Measurements from ENCODE around the gene EPHA2. TPM values are rescaled to one million over a fixed set of nuclear protein-coding genes. Genes with fewer than 3 reads are reported as not detected.

The EPHA2 gene
- 3.3 TPM for total RNA-seq
- 1 to 10 TPM; 4.8 to 9.8 (median 7.0) TPM for polyA plus RNA-seq (ENCODE audit: insufficient read depth in 1 of 8, insufficient read length in 8 of 8, low replicate concordance in 1 of 8)
- long read RNA-seq, donor 1, partial matches to known transcripts: 0 of 1 reads
- long read RNA-seq, donor 1, other reads (novel, unspliced or antisense): 0 of 1 reads
- long read RNA-seq, donor 2: 0 reads
- long read RNA-seq, donor 3: 0 reads
- long read RNA-seq, donor 4: 0 reads
- long read RNA-seq, donor 5, partial matches to known transcripts: 8 of 8 reads
- long read RNA-seq, donor 5, other reads (novel, unspliced or antisense): 0 of 8 reads
- long read RNA-seq, donor 6, partial matches to known transcripts: 0 of 1 reads
- long read RNA-seq, donor 6, other reads (novel, unspliced or antisense): 0 of 1 reads
- long read RNA-seq, donor 7: 0 reads
- long read RNA-seq, donor 8: 0 reads
- long read RNA-seq, donor 9, partial matches to known transcripts: 6 of 6 reads
- long read RNA-seq, donor 9, other reads (novel, unspliced or antisense): 0 of 6 reads
- long read RNA-seq, donor 10: 0 reads
- long read RNA-seq, donor 11: 0 reads

DNA sequence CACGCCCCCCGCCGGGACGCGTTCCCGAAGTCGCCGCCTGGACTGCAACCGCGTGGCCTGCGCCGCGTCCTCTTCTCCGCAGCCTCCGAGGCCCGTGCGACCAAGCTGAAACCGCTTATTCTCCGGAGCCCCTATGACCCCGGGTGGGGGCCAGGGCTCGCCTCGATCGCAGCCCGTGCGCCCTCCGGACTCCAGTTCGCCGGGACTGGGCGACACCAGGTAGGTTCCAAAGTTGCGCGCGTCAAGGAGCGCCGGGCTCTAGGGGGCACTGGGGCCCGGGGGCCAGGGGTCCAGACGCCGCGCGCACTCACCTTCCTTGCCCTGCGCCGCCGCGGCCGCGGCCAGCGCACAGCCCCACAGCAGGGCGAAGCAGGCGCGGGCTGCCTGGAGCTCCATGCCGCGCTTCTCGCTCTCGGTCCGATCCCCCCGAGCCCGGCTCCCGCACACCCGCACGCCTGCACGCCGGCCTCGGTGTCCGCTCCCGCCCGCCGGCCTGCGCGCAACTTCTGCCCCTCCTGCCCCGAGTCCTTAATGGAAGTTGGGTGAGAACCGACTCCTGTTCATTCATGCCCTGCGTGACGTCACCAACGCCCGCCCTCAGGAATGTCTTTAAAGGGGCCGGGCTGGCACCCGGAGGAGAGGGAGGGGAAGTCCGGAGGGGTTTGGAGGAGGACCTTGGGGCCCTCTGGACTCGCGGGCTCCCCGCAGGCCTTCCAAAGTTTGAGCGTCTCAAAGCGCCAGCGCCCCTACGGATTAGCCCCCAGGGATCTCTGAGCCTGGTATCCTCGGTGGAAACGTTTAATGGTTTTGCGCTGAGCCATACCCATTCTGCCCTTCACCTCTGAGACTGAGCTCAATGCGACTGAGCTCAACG lies at the start of gene EPHA2:
Gene EPHA2 (minus strand): TSS at position 533 of the 874 bp plus-strand sequence. CDS start 137 bp downstream, at position 396.
- peaks cover 22% of the 10 kb centered on the region for H3K27me3 ChIP-seq (ENCODE audit: control insufficient read depth, insufficient read depth, low read length)
- no peaks in the 10 kb centered on the region for H3K9me3 ChIP-seq (replicated peaks; ENCODE audit: control insufficient read depth, low read depth, low read length)
- H3K27ac ChIP-seq (ENCODE audit: low read length): peak within 1 kb of the TSS; percentile 80
- WGBS (ENCODE audit: insufficient coverage): 4% methylated on average over 88 of the region's 89 CpGs
- peak; percentile 88 for DNase-seq
- no peaks in the 10 kb centered on the region for H3K36me3 ChIP-seq (ENCODE audit: control insufficient read depth, insufficient read depth, low read length)
- H3K4me3 ChIP-seq (ENCODE audit: low read length): peak within 1 kb of the TSS; percentile 72
- H3K4me1 ChIP-seq (ENCODE audit: control insufficient read depth, insufficient read depth, low read length): peaks cover 59% of the 10 kb centered on the region

DNA sequence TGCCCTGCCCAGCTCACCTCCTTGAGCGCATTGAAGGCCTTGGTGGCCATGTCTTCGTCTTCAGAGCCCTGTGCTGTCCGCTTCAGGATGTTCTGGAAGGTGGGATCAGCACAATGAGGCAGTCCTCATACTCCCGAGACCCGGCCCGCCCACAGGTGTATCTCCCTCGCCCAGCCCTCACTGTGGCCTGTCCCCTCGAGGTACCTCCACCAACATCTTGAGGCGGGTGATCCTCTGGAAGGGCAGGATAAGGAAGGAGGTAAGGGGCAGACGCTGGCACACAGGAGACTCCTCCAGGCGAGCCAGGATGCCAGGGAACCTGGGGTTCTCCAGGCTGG lies 49.4 kb upstream of the EPHA2 start:
- no peaks in the 10 kb centered on the region for H3K9me3 ChIP-seq (replicated peaks; ENCODE audit: control insufficient read depth, low read depth, low read length)
- H3K4me3 ChIP-seq (ENCODE audit: low read length): no peak overlapping the region
- peaks cover 3% of the 10 kb centered on the region for H3K36me3 ChIP-seq (ENCODE audit: control insufficient read depth, insufficient read depth, low read length)
- 95% methylated on average over 6 of the region's 11 CpGs for WGBS (ENCODE audit: insufficient coverage)
- H3K4me1 ChIP-seq (ENCODE audit: control insufficient read depth, insufficient read depth, low read length): peaks cover 19% of the 10 kb centered on the region
- H3K27ac ChIP-seq (ENCODE audit: low read length): no peak overlapping the region
- DNase-seq: no peak
- H3K27me3 ChIP-seq (ENCODE audit: control insufficient read depth, insufficient read depth, low read length): no peaks in the 10 kb centered on the region

GRCh38 chr1:16204634-16205333 lies 48.9 kb upstream of the EPHA2 start:
- 77% methylated on average over 7 of the region's 12 CpGs for WGBS (ENCODE audit: insufficient coverage)
- H3K27me3 ChIP-seq (ENCODE audit: control insufficient read depth, insufficient read depth, low read length): no peaks in the 10 kb centered on the region
- H3K27ac ChIP-seq (ENCODE audit: low read length): no peak overlapping the region
- no peaks in the 10 kb centered on the region for H3K9me3 ChIP-seq (replicated peaks; ENCODE audit: control insufficient read depth, low read depth, low read length)
- peaks cover 14% of the 10 kb centered on the region for H3K4me1 ChIP-seq (ENCODE audit: control insufficient read depth, insufficient read depth, low read length)
- no peak for DNase-seq
- no peak overlapping the region for H3K4me3 ChIP-seq (ENCODE audit: low read length)
- peaks cover 3% of the 10 kb centered on the region for H3K36me3 ChIP-seq (ENCODE audit: control insufficient read depth, insufficient read depth, low read length)

- Histone ChIP-seq H3K9me3 (replicated peaks; ENCODE audit: control insufficient read depth, low read depth, low read length) (no peaks in the 10 kb centered on the region), H3K27me3 (ENCODE audit: control insufficient read depth, insufficient read depth, low read length) (no peaks in the 10 kb centered on the region), H3K4me1 (ENCODE audit: control insufficient read depth, insufficient read depth, low read length) (peaks cover 11% of the 10 kb centered on the region), H3K36me3 (ENCODE audit: control insufficient read depth, insufficient read depth, low read length) (peaks cover 3% of the 10 kb centered on the region), H3K4me3 (ENCODE audit: low read length) (no peak overlapping the region), H3K27ac (ENCODE audit: low read length) (no peak overlapping the region)
- DNase-seq: no peak
- no CpG with 5 or more reads among the region's 2 CpGs for WGBS (ENCODE audit: insufficient coverage)
Observed at GRCh38 chr1:16204216-16204615, 48.3 kb upstream of the EPHA2 start.

- no peak overlapping the region for H3K4me3 ChIP-seq (ENCODE audit: low read length)
- WGBS (ENCODE audit: insufficient coverage): 57% methylated on average over 2 of the region's 3 CpGs
- no peak overlapping the region for H3K27ac ChIP-seq (ENCODE audit: low read length)
- H3K27me3 ChIP-seq (ENCODE audit: control insufficient read depth, insufficient read depth, low read length): no peaks in the 10 kb centered on the region
- H3K9me3 ChIP-seq (replicated peaks; ENCODE audit: control insufficient read depth, low read depth, low read length): no peaks in the 10 kb centered on the region
- H3K4me1 ChIP-seq (ENCODE audit: control insufficient read depth, insufficient read depth, low read length): peaks cover 11% of the 10 kb centered on the region
- DNase-seq: no peak
- peaks cover 3% of the 10 kb centered on the region for H3K36me3 ChIP-seq (ENCODE audit: control insufficient read depth, insufficient read depth, low read length)
Observed at GRCh38 chr1:16203550-16203949, 47.7 kb upstream of the EPHA2 start.

- Histone ChIP-seq H3K4me1 (ENCODE audit: control insufficient read depth, insufficient read depth, low read length) (peaks cover 9% of the 10 kb centered on the region), H3K36me3 (ENCODE audit: control insufficient read depth, insufficient read depth, low read length) (peaks cover 3% of the 10 kb centered on the region), H3K27me3 (ENCODE audit: control insufficient read depth, insufficient read depth, low read length) (no peaks in the 10 kb centered on the region), H3K9me3 (replicated peaks; ENCODE audit: control insufficient read depth, low read depth, low read length) (no peaks in the 10 kb centered on the region), H3K4me3 (ENCODE audit: low read length) (no peak overlapping the region), H3K27ac (ENCODE audit: low read length) (no peak overlapping the region)
- no peak for DNase-seq
- WGBS (ENCODE audit: insufficient coverage): 71% methylated on average over 11 of the region's 24 CpGs
Observed at GRCh38 chr1:16202281-16203210, 46.7 kb upstream of the EPHA2 start.

DNA sequence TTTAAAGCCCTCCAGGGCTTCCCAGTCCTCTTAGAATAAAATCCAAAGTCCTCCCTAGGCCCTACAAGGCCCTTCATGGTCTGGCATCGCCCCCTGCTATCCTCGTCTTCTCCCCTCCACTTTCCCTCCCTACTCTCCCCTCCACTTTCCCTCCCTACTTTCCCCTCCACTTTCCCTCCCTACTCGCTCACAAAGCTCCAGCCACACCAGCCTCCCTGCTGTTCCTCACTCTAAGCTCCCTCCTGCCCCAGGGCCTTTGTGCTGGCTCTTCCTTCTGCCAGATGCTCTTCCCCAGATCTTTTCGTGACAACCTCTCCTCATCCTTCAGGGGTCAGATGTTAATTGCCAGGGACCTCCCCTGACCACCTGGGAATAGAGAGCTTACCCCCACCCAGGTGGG lies 43.8 kb upstream of the EPHA2 start:
- no peaks in the 10 kb centered on the region for H3K9me3 ChIP-seq (replicated peaks; ENCODE audit: control insufficient read depth, low read depth, low read length)
- 86% methylated on average over 4 of the region's 4 CpGs for WGBS (ENCODE audit: insufficient coverage)
- H3K4me3 ChIP-seq (ENCODE audit: low read length): no peak overlapping the region
- H3K36me3 ChIP-seq (ENCODE audit: control insufficient read depth, insufficient read depth, low read length): peaks cover 3% of the 10 kb centered on the region
- DNase-seq: no peak
- H3K27me3 ChIP-seq (ENCODE audit: control insufficient read depth, insufficient read depth, low read length): no peaks in the 10 kb centered on the region
- H3K27ac ChIP-seq (ENCODE audit: low read length): no peak overlapping the region
- H3K4me1 ChIP-seq (ENCODE audit: control insufficient read depth, insufficient read depth, low read length): no peaks in the 10 kb centered on the region

GRCh38 chr1:16199157-16199501 lies 43.3 kb upstream of the EPHA2 start:
- Histone ChIP-seq H3K9me3 (replicated peaks; ENCODE audit: control insufficient read depth, low read depth, low read length) (no peaks in the 10 kb centered on the region), H3K27ac (ENCODE audit: low read length) (no peak overlapping the region), H3K27me3 (ENCODE audit: control insufficient read depth, insufficient read depth, low read length) (no peaks in the 10 kb centered on the region), H3K4me3 (ENCODE audit: low read length) (no peak overlapping the region), H3K4me1 (ENCODE audit: control insufficient read depth, insufficient read depth, low read length) (no peaks in the 10 kb centered on the region), H3K36me3 (ENCODE audit: control insufficient read depth, insufficient read depth, low read length) (peaks cover 1% of the 10 kb centered on the region)
- no peak for DNase-seq
- no CpG with 5 or more reads among the region's 1 CpG for WGBS (ENCODE audit: insufficient coverage)

GRCh38 chr1:16198444-16199156 lies 42.7 kb upstream of the EPHA2 start:
- 90% methylated on average over 8 of the region's 8 CpGs for WGBS (ENCODE audit: insufficient coverage)
- DNase-seq: no peak
- no peaks in the 10 kb centered on the region for H3K9me3 ChIP-seq (replicated peaks; ENCODE audit: control insufficient read depth, low read depth, low read length)
- no peaks in the 10 kb centered on the region for H3K36me3 ChIP-seq (ENCODE audit: control insufficient read depth, insufficient read depth, low read length)
- no peak overlapping the region for H3K27ac ChIP-seq (ENCODE audit: low read length)
- no peak overlapping the region for H3K4me3 ChIP-seq (ENCODE audit: low read length)
- H3K4me1 ChIP-seq (ENCODE audit: control insufficient read depth, insufficient read depth, low read length): no peaks in the 10 kb centered on the region
- no peaks in the 10 kb centered on the region for H3K27me3 ChIP-seq (ENCODE audit: control insufficient read depth, insufficient read depth, low read length)
